ENCODE measurements around the gene INVS.
"Not testable (repeated sequence)": the region's sequence is repeated elsewhere in the genome, so short reads cannot be mapped to it uniquely, and the experiment has no call there.

The INVS gene

DNA sequence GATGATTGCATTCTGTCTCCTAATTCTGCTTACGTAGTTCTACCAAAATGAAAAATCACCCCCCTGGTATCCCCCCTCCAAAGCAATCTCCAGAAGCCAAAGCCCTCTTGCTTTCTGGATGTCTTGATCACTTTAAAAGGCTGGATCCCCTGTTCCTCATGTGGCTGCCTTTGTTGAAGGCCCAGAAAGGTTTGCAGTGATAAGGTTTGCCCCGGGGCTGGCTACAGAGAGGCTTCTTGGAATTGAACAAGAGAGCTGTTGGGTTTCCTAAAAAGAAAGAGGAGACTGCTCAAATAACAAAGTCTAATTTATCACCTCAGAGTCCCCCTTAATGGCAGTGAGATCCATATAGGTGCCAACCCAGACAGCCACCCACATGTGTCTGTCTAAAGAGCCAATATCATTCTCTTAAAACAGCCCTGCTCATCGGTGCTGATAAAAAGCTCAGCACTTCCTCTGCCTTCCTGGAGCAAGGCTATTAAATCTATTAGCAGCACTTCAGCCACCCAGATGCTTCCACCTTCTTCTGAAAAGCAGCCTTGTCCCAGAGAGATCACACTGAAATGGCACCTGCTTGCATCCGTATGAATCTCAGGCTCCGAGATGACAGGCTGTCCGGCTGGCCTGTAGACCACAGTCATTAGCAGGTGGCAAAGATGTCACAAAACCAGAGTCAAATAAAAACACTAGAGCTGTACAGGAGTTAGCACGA is 182.8 kb downstream of the INVS start:
- no peak for DNase-seq

DNA sequence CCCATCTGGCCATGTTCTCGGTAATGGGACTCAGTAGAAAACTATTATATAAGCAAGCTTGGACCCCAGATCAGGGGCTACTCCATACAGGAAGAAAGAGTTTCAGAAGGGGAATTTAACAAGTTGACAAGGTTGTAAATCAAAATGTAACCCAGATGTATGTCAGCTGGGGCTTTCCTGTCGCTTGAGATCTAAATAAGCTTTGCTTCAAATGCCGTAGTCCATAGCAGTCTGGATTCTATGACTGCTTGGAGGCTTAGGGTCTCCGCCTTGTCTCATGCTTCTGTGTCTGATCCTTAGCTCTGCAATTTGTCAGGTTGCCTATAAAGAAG is 183.3 kb downstream of the INVS start:
- no peak for DNase-seq

DNA sequence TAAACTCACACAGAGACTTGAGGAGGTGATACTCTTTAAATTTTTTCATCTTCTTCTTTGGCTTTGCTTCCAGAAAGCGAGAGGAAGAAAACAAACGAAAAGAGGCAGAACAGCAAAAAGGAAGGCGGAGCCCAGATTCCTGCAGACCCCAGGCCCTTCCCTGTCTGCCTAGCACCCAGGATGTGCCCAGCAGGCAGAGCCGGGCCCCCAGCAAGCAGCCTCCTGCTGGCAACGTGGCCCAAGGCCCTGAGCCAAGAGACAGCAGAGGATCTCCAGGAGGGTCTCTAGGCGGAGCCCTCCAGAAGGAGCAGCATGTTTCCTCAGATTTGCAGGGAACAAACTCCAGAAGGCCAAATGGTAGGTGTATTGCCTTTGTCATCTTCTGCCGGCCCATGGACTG is 185.2 kb downstream of the INVS start:
- no peak for DNase-seq

DNA sequence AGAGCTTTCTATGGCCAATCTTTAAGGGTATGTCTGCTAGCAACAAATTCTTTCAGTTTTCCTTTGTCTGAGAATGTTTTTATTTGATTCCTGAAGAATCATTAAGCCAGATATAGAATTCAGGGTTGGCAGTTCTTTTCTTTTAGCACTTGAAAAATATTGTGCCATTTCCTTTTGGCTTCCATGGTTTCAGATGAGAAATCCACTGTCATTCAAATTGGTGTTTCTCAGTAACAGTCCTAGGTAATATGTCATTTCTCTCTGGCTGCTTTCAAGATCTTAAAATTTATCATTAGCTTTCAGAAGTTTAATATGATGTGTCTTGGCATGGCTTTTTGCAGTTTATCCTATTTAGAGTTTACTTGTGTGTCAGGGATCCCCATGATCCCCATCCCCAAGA is 186.0 kb downstream of the INVS start:
- DNase-seq: no peak

DNA sequence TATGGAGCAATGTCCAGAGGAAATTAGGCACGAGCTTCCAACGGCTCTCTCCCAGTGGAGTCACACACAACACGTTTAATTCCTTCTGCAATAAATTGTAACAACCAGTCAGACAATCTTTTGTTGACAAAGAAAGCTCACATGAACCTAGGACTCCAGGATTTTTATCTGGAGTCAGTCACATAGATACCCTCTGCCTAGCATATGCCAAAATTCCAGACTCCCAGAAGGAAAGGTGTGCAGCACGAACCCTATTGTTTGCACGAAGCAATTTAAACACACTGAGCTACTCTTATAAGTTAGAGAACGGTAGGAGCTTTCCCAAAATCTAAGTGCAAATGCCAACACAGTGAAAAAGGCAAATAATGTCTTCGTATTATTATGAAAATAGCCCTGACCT is 186.6 kb downstream of the INVS start:
- no peak for DNase-seq

DNA sequence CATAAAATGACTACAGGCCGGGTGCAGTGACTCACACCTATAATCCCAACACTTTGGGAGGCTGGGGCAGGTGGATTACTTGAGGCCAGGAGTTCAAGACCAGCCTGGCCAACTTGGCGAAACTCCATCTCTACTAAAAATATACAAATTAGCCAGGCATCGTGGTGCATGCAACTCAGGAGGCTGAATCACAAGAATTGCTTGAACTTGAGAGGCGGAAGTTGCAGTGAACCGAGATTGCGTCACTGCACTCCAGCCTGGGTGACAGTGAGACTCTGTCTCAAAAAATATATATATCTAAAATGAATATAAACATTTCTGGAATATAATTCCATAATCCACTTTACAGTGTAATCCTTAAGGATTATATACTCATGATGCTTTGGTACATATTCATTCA is 187.2 kb downstream of the INVS start:
- DNase-seq: no peak

DNA sequence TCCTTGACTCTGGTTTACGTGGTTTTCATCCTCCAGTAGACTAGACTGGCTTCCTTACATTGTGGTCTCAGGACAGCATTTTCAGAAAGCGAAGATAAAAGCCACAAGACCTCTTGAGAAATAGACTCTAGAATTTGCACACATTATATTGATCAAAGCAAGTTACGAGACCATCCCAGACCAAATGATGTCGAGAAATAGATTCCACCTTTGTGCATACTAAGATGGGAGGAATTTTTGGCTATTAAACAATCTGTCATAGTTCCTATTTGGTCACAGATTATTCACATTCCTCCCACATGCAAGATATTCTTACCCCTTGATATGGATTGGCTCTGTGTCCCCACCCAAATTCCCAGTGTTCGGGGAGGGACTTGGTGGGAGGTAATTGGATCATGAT is 188.1 kb downstream of the INVS start:
- no peak for DNase-seq

DNA sequence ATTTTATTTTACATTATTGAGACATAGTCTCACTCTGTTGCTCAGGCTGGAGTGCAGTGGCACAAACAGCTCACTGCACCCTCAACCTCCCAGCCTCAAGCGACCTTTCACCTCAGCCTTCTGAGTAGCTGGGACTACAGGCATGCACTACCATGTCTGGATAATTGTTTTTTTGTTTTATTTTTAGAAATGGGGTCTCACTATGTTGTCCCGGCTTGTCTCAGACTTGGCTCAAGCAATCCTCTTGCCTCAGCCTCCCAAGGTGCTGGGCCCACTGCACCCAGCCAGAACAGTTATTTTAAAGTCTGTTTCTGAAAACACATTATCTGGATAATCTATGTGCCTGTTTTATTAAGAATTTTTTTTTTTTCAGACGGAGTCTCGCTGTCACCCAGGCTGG is 191.7 kb downstream of the INVS start:
- DNase-seq: no peak

DNA sequence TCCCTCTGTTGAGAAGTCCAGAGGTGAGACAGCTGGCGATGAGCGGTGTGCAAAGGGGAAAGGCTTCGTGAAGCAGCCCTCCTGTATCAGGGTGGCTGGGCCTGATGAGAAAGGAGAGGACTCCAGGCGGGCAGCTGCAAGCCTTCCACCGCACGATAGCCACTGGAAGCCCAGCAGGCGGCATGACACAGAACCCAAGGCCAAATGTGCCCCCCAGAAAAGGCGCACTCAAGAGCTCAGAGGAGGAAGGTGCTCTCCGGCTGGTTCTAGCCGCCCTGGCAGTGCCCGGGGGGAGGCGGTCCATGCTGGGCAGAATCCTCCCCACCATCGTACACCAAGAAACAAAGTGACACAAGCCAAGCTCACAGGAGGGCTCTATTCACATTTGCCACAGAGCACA is 193.4 kb downstream of the INVS start:
- DNase-seq: no peak

DNA sequence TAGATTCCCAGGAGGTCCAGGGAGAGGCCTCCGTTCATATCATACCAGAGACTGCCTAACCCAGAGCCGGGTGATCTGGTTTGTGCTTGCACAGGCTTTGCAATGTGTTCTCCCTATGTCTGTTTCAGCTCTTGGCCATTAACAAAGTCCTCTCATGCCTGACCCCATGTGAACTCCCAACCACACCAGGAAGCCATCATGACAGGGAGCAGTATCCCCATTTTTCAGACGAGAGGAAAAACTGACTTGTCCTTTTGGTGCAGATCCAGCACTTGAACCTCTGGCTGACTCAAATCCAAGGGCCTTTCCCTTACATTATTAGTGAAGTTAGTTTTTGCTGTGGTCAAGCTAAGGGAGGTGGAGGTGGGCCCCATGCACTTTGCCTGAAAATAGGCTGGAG is 195.3 kb downstream of the INVS start:
- DNase-seq: no peak

DNA sequence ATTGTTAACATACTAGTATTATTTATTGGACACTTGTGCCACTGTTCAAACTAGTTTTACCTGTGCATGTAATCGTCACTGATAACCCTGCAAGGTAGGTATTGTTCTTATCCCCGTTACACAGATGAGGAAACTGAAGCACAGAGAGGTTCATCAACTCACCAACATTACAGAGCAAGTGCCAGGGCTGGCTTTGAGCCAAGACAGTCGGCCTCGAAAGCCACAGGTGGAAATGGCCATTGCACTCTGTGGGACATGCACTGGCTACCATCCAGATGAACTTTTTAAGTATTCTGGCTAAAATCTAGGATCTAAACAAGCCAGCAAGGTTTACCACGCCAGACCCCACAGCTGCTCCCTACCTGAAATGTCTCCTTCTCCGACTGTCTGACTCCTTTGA is 195.8 kb downstream of the INVS start:
- no peak for DNase-seq

DNA sequence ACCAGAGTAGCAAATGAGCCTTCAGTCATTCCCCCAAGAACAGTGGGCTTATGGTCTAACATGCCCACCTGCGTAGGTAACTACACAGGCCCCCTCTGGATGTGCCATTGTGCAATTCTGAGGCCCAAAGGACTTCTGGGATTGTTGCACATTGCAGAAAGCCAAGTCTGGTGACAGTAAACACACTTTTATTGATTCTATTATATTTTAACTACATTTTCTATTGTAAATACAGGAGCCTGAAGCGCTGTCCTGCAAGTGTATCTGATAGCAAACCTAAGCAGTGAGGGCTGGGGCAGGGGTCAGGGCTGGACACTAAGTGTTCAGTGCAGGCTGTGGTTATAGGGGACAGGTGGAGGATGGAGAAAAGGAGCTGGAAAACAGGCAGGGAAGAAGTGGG is 196.2 kb downstream of the INVS start:
- DNase-seq: no peak

DNA sequence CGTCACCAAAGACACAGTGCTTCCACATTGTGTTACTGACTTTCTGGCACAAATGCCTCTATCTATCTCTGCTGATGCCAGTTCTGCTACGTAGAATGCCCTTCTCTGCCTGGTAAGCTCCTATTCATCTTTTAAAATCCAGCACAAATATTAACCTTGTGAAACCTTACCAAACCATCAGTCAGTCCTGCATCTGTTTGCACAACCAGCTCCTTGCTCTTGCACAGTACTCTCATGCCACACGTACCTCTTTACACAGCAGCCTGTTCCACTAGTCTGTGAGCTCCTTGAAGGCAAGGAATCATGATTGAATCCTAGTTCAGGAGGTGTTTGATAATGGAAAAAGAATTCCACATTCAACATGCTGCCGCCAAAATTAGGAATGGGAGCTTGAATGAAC is 197.4 kb downstream of the INVS start:
- no peak for DNase-seq

DNA sequence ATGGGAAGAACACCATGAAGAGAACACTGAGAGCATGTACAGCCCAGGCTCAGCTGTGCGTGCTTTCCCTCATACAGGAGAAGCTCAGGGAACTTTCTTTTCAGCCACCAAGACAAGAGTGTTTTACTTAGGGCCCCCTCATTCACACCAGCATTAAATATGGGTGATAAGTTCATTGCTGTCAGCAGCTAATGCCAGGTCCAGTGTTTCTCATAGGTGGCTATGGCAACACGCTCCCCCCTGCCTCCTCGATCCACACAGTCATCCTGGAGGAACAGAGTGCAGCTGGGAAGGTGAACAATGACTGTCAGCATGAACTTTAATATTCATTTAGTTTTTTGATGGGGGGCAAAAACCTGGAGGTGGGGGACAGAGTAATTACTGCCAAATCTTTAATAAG is 199.3 kb downstream of the INVS start:
- DNase-seq: no peak

DNA sequence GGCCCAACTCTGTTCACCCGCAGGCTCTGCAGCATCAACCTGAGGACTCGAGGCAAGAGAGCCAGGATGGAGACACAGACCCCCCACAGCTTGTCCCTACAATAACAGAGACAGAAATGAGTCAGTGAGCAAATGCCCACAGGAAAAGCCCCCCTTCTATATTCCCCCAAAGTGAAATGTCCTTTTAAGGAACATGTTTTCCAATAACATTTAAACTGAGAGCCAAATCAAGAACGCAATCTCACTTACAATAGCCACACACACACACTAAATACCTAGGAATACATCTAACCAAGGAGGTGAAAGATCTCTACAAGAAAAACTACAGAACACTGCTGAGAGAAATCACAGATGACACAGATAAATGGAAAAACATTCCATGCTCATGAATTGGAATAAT is 204.7 kb downstream of the INVS start:
- DNase-seq: no peak

DNA sequence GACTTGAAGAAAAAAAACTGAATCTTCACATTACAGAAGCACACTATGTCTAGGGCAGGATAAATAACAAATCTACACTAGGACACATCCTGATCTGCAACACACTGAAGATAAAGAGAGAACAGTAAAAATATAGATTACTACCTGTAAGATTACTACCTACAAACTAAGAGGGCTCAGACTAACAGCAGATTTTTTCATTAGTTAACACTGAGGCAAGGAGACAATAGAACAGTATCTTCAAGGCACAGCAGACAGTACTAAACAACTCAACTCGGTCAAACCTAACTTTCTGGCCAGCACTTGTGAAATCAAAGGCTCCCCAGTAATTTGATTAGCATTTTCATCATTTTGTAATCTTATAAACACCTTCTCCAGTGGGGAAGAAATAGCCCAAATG is 207.2 kb downstream of the INVS start:
- DNase-seq: no peak

DNA sequence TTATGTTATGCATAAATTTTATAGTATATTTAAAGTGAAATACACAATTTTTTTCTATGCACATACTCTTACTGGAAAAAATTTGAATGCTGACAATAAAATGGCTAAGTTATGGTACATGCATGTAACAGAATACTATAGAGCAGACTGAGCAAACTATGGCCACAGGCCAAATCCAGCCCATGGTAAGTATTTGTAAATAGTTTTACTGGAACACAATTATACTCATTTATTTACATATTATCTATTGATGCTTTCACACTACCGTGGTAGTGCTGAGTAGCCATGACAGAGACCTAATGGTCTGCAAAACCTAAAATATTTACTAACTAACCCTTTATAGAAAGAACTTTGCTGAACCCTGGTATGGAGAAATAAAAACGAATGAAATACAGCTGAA is 208.0 kb downstream of the INVS start:
- no peak for DNase-seq

DNA sequence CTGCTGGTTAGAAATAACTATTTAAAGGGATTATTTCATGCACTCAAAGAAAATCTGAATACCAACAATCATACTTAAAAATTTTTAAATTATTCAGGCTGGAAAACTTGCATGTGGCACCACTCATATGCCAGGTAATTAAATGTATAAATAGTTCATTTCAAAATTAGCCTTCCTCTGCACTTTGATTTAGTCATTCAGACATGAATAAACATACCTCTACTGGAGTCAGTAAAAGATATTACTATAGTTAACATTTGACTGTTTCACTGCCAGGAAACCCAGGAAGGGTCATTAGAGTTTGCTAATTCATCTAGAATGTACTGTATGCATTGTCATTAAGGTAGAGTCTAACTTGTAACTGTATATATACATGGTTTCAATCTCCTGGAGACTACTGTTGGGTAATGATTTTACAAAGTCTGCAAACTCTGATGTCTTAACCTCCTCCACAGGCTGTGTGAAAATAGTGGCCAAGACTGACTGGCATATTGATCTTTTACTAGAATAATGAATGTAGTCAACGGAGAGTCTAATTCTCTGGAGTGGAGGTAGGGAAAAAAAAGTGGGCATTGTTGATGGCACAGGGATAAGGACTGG is 210.0 kb downstream of the INVS start:
- no peak for DNase-seq

DNA sequence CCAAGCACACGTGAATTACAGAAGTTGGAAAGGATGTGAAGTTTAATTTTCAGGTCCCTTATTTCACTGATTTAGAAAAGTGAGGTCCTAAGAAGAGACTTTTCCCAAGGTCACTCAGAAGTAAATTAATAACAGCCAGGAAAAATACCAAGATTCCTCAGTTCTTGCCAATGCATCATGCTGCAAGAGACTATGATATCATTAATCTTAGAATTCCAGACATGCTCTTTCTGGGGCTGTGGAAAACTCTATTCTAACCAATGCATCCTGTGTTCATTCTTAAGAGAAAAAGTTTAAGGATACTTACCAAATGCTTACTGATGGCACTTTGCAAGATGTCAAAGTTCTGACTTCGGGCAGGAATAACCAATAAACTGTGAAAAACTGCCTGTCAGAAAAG is 210.9 kb downstream of the INVS start:
- DNase-seq: no peak

DNA sequence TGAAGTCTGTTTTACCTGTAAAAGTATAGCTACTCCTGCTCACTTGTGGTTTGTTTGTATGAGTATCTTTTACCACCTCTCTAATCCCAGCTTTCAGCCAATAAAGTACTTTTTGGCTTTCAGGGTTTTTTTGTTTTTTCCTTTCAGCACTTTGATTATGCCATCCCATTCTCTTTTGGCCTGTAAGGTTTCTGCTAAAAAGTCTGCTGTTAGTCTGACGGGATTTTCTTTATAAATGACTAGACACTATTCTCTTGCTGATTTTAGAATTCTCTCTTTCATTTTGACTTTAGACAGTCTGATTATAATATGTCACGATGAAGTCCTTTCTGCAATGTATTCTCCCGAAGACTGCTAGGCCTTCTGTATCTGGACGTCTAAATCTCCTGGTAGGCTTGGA is 216.5 kb downstream of the INVS start:
- no peak for DNase-seq

DNA sequence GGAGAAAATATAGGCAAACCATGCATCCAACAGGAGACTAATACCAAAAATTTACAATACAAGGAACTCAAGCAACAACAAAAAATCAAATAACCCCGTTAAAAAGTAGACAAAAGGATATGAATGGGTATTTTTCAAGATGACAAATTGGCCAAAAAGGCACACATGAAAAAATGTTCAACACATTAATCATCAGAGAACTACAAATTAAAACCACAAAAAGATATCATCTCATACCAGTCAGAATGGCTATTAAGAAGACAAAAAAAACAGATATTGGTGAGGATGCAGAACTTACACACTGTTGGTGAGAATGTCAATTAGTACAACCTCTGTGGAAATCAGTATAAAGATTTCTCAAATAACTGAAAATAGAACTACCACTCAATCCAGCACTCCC is 218.7 kb downstream of the INVS start:
- no peak for DNase-seq

DNA sequence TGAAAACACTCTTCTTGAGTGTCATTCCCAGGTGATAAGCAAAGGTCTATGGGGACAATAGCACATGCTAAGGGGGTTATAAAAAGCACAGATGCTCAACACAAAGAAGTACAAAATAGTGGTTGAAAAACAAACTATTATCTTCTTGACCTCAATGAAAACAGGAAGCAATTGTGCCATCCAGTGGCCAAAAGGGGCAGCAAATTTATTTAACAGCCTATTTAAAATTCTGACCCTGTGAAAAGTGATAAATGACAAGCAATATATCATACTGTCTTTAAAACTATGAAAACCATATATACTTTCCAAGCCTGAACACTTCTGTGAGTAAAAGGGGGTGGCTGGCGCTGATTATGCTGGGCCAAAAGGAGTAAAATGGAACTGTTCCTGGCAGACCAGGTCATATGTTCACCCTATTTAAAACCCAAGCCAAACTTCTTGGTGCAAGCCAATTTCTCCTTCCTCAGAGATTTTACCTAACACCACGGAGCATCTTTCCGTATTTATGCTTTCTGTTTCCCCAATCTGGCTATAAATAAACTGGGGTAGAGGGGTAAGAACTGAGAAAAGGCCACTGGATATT is 224.0 kb downstream of the INVS start:
- DNase-seq: no peak

DNA sequence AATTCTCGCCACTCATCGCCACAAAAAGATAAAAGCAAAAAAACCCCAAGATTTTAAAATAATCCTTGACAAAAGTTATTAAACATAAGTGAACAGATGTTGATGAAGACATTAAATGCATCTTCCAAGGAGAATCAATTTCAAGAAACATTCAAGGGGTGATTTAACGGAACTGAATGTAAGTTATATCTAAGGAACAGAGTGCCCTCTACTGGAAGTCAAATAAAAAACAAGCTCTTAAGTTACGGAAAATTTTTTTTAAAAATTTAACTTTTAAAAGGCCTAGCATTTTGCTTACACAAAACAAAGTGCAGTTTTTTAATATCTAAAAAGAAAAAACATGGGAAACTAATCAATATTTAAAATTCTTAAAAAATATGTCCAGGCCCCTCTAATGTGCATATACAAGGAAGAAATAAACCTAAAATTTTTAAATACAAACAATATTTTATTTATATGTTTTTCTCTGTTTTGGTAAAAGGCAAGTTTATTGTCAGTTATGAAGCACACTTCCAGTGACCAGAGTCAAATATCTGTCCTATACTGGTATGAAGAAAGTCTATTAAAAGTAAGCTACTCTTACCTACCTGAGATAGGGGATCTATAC is 225.7 kb downstream of the INVS start:
- DNase-seq: no peak

DNA sequence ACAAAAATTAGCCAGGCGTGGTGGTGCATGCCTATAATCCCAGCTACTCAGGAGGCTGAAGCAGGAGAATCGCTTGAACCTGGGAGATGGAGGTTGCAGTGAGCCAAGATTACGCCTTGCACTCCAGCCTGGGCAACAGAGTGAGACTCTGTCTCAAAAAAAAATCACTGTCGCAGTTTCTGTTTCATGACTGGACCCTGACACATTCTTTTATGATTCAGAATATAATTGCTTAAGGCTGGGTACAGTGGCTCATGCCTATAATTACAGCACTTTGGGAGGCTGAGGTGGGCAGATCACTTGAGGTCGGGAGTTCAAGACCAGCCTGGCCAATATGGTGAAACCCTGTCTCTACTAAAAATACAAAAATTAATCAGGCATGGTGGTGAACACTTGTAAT is 239.7 kb downstream of the INVS start:
- not testable (repeated sequence) for DNase-seq

DNA sequence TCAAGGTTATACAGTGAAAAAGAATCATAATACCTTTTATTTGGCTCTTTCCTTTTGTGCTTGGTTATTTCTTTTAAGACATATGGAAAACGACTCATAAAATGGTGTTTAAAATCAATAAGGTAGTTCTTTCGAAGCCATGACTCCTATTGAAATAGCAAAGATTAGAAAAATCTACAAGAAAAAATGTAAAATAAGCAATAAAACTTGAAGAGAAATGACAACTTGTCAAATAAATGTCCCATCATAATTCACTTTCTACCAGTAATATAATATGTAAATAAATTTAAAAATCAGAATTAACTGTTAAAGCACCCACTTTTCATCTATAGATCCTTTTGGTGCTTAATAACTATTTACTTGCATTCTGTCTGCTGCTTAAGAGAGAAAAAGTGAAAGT is 241.2 kb downstream of the INVS start:
- DNase-seq: no peak

Data from stimulated activated CD8-positive, alpha-beta memory T cell treated with anti-CD3 and anti-CD28 coated beads, Interleukin-4, amount 100 ng/mL, for 48 hours (primary cell).